ENCODE data around the gene CACNB2. TPM values are rescaled to one million over a fixed set of nuclear protein-coding genes. Genes with fewer than 3 reads are reported as not detected.

CACNB2 gene
- total and polyA plus RNA-seq, 10 of the 15 experiments (the other 5 are each of a cell fraction or from before 2014, with no cell fraction given): 0.62 to 8.1 (median 1.2) TPM

DNA sequence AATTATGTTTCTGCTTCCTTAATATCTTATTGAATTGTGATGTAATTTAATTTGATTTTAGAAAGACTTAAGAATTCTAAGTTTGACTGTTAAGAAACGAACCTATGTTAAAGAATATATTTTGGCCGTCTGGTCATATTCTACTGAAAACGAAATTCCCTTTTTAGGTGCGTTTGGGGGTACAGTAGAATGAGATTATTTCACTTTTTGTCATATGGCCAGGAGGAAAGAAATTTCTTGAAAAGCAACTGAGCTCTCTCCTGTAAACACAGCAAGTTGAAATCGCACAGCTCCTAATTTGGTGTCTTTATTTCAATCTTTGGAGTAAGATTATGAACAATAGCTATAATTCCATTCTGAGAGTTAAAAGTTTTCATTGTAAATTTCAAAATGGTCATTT is 227.6 kb downstream of the CACNB2 start:
- Histone ChIP-seq H4K20me1 (ENCODE audit: control insufficient read depth, insufficient read depth) (no peaks in the 10 kb centered on the region), H3K27me3 (replicated peaks in 1 of 2; ENCODE audit: control insufficient read depth in 2 of 2, insufficient read depth in 2 of 2, low read length in 1 of 2) (no peaks in the 10 kb centered on the region), H2AFZ (ENCODE audit: control insufficient read depth, low read depth, low read length) (no peak overlapping the region), H3K36me3 (ENCODE audit: control insufficient read depth in 2 of 2, insufficient read depth in 2 of 2, low read length in 1 of 2) (no peaks in the 10 kb centered on the region), H3K27ac (ENCODE audit: control insufficient read depth, insufficient read depth) (no peak overlapping the region), H3K79me2 (ENCODE audit: control insufficient read depth, insufficient read depth, low read length) (no peaks in the 10 kb centered on the region), H3K4me1 (ENCODE audit: control insufficient read depth, insufficient read depth, low read length) (no peaks in the 10 kb centered on the region), H3K9me3 (replicated peaks; ENCODE audit: control insufficient read depth, insufficient read depth, low read length) (no peaks in the 10 kb centered on the region), H3K9ac (ENCODE audit: control insufficient read depth, insufficient read depth, low read length) (no peak overlapping the region), H3K4me2 (ENCODE audit: control insufficient read depth, insufficient read depth) (no peak overlapping the region), H3K4me3 (no peak overlapping the region)
- DNase-seq (ENCODE audit: low read depth, low spot score) (no peak), ATAC-seq (no peak), FAIRE-seq (no peak)
- in situ Hi-C loops (cut with MboI) (no loop called here), intact Hi-C loops (cut with micrococcal nuclease; ENCODE audit: unreplicated experiment) (no loop called here)
- POLR2A ChIA-PET: interaction anchor here (0.5 to 1.4 kb wide), 2 partner anchors 32 to 54 kb away, joined by 3 to 4 read pairs; no protein-coding TSS in a partner anchor
- RAD21 ChIA-PET (ENCODE audit: unreplicated experiment): interaction anchor here (0.7 to 2.4 kb wide), 2 partner anchors 30 to 105 kb away, joined by 3 to 14 read pairs; no protein-coding TSS in a partner anchor
- 13% methylated on average over 5 of the region's 5 CpGs for WGBS (ENCODE audit: insufficient coverage, insufficient replicate concordance, low lambda C conversion rate, missing lambda C conversion rate)
- SMC1A ChIA-PET (ENCODE audit: uncharacterized antibody, unreplicated experiment): interaction anchor here (0.6 to 1.6 kb wide), 10 partner anchors 8 to 106 kb away, joined by 3 to 8 read pairs (median 3); no protein-coding TSS in a partner anchor
- CTCF ChIA-PET: interaction anchor here (0.9 to 1.0 kb wide), 2 partner anchors 14 to 56 kb away, joined by 3 to 5 read pairs; no protein-coding TSS in a partner anchor
- no TSS peak for BruUV-seq (replicated peaks)
- TF ChIP-seq CHD4 (IDR thresholded peaks at IDR 0.05) (no peak), NFIC (IDR thresholded peaks at IDR 0.05; ENCODE audit: low read depth, low read length) (no peak), NR2C2 (IDR thresholded peaks at IDR 0.05; ENCODE audit: borderline replicate concordance, control insufficient read depth, insufficient read length, low read depth) (no peak), SUZ12 (IDR thresholded peaks at IDR 0.05; ENCODE audit: unreplicated experiment) (no peak), CHD2 (IDR thresholded peaks at IDR 0.05; ENCODE audit: borderline replicate concordance, low read depth, low read length) (no peak), POLR2A (IDR thresholded peaks at IDR 0.05; ENCODE audit: low read depth, low read length) (no peak), SUPT20H (IDR thresholded peaks at IDR 0.05; ENCODE audit: borderline replicate concordance, control insufficient read depth, low read depth, low read length) (no peak)
- TF ChIP-seq, protein P1, sequence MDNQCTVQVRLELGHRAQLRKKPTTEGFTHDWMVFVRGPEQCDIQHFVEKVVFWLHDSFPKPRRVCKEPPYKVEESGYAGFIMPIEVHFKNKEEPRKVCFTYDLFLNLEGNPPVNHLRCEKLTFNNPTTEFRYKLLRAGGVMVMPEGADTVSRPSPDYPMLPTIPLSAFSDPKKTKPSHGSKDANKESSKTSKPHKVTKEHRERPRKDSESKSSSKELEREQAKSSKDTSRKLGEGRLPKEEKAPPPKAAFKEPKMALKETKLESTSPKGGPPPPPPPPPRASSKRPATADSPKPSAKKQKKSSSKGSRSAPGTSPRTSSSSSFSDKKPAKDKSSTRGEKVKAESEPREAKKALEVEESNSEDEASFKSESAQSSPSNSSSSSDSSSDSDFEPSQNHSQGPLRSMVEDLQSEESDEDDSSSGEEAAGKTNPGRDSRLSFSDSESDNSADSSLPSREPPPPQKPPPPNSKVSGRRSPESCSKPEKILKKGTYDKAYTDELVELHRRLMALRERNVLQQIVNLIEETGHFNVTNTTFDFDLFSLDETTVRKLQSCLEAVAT (IDR thresholded peaks at IDR 0.05): no peak
- TF ChIP-seq, protein P2, sequence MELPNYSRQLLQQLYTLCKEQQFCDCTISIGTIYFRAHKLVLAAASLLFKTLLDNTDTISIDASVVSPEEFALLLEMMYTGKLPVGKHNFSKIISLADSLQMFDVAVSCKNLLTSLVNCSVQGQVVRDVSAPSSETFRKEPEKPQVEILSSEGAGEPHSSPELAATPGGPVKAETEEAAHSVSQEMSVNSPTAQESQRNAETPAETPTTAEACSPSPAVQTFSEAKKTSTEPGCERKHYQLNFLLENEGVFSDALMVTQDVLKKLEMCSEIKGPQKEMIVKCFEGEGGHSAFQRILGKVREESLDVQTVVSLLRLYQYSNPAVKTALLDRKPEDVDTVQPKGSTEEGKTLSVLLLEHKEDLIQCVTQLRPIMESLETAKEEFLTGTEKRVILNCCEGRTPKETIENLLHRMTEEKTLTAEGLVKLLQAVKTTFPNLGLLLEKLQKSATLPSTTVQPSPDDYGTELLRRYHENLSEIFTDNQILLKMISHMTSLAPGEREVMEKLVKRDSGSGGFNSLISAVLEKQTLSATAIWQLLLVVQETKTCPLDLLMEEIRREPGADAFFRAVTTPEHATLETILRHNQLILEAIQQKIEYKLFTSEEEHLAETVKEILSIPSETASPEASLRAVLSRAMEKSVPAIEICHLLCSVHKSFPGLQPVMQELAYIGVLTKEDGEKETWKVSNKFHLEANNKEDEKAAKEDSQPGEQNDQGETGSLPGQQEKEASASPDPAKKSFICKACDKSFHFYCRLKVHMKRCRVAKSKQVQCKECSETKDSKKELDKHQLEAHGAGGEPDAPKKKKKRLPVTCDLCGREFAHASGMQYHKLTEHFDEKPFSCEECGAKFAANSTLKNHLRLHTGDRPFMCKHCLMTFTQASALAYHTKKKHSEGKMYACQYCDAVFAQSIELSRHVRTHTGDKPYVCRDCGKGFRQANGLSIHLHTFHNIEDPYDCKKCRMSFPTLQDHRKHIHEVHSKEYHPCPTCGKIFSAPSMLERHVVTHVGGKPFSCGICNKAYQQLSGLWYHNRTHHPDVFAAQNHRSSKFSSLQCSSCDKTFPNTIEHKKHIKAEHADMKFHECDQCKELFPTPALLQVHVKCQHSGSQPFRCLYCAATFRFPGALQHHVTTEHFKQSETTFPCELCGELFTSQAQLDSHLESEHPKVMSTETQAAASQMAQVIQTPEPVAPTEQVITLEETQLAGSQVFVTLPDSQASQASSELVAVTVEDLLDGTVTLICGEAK (IDR thresholded peaks at IDR 0.05; ENCODE audit: borderline replicate concordance): no peak
- TF ChIP-seq, protein P3, sequence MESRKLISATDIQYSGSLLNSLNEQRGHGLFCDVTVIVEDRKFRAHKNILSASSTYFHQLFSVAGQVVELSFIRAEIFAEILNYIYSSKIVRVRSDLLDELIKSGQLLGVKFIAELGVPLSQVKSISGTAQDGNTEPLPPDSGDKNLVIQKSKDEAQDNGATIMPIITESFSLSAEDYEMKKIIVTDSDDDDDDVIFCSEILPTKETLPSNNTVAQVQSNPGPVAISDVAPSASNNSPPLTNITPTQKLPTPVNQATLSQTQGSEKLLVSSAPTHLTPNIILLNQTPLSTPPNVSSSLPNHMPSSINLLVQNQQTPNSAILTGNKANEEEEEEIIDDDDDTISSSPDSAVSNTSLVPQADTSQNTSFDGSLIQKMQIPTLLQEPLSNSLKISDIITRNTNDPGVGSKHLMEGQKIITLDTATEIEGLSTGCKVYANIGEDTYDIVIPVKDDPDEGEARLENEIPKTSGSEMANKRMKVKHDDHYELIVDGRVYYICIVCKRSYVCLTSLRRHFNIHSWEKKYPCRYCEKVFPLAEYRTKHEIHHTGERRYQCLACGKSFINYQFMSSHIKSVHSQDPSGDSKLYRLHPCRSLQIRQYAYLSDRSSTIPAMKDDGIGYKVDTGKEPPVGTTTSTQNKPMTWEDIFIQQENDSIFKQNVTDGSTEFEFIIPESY (IDR thresholded peaks at IDR 0.05): no peak
- TF ChIP-seq, protein P4, sequence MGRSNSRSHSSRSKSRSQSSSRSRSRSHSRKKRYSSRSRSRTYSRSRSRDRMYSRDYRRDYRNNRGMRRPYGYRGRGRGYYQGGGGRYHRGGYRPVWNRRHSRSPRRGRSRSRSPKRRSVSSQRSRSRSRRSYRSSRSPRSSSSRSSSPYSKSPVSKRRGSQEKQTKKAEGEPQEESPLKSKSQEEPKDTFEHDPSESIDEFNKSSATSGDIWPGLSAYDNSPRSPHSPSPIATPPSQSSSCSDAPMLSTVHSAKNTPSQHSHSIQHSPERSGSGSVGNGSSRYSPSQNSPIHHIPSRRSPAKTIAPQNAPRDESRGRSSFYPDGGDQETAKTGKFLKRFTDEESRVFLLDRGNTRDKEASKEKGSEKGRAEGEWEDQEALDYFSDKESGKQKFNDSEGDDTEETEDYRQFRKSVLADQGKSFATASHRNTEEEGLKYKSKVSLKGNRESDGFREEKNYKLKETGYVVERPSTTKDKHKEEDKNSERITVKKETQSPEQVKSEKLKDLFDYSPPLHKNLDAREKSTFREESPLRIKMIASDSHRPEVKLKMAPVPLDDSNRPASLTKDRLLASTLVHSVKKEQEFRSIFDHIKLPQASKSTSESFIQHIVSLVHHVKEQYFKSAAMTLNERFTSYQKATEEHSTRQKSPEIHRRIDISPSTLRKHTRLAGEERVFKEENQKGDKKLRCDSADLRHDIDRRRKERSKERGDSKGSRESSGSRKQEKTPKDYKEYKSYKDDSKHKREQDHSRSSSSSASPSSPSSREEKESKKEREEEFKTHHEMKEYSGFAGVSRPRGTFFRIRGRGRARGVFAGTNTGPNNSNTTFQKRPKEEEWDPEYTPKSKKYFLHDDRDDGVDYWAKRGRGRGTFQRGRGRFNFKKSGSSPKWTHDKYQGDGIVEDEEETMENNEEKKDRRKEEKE (IDR thresholded peaks at IDR 0.05): no peak
- TF ChIP-seq, protein P5, sequence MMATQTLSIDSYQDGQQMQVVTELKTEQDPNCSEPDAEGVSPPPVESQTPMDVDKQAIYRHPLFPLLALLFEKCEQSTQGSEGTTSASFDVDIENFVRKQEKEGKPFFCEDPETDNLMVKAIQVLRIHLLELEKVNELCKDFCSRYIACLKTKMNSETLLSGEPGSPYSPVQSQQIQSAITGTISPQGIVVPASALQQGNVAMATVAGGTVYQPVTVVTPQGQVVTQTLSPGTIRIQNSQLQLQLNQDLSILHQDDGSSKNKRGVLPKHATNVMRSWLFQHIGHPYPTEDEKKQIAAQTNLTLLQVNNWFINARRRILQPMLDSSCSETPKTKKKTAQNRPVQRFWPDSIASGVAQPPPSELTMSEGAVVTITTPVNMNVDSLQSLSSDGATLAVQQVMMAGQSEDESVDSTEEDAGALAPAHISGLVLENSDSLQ (IDR thresholded peaks at IDR 0.05): no peak

Measured in GM12878 (cell line).